Endothelial cell of umbilical vein (primary cell): Measurements from ENCODE around the gene TMEM205. TPM values are rescaled to one million over a fixed set of nuclear protein-coding genes. Genes with fewer than 3 reads are reported as not detected.

ENCODE experiments used
- BruUV-seq: library from RNA; stranded (reverse); fragments of 400-500 nt; replicated peaks from 2 replicates; lab custom pipeline; 2021; lab: Mats Ljungman, UMichigan
- CTCF ChIA-PET: fragments of 300-600, 350-600 bp; sonication (Branson Sonifier 250); formaldehyde crosslinking; loops from one replicate; lab custom pipeline; 2021; ENCODE audit warnings: antibody characterized with exemption, inconsistent platforms; lab: Charles Lee
- POLR2A ChIA-PET: fragments of 300-600, 350-600 bp; sonication (Branson Sonifier 250); formaldehyde crosslinking; loops from one replicate; lab custom pipeline; 2021; ENCODE audit warnings: antibody characterized with exemption, inconsistent platforms; lab: Charles Lee
- DNase-seq: peaks from one replicate; pipeline ENCODE4 v3.0.0-alpha.2; 2011; ENCODE audit warnings: low read depth, low spot score
- FAIRE-seq: peaks from 2 replicates; lab custom pipeline; 2011; peaks lifted over from hg19 to GRCh38; lab: Jason Lieb, UNC
- H2AFZ ChIP-seq: 2 replicates; pipeline ENCODE4 v1.6.0; 2012; ENCODE audit warnings: low read depth, low read length, control low read depth, inconsistent platforms
- H3K27ac ChIP-seq: 2 replicates; pipeline ENCODE4 v1.5.1; 2011; ENCODE audit warnings: low read depth, mild to moderate bottlenecking, control low read depth, low read length, moderate library complexity; ENCODE audit not compliant: insufficient read depth
- H3K27me3 ChIP-seq, 2 experiments: 2 replicates each; pipeline versions ENCODE4 v1.6.0 to v1.6.1; 2011; ENCODE audit warnings: low read length in 2 of 2, mixed read lengths in 1 of 2; ENCODE audit not compliant: control insufficient read depth in 2 of 2, insufficient read depth in 2 of 2
- H3K36me3 ChIP-seq, 2 experiments: 2 replicates in 1 of 2; 3 replicates in 1 of 2; pipeline ENCODE4 v1.5.1; 2011; ENCODE audit warnings: low read length in 2 of 2, mild to moderate bottlenecking in 1 of 2, moderate library complexity in 1 of 2; ENCODE audit not compliant: control insufficient read depth in 2 of 2, insufficient read depth in 2 of 2; ENCODE audit errors: extremely low read depth in 1 of 2
- H3K4me1 ChIP-seq: 3 replicates; pipeline ENCODE4 v1.5.1; 2011; ENCODE audit warnings: mild to moderate bottlenecking, low read length; ENCODE audit not compliant: control insufficient read depth, insufficient read depth; ENCODE audit errors: extremely low read depth
- H3K4me2 ChIP-seq: 2 replicates; pipeline ENCODE4 v1.6.1; 2011; ENCODE audit warnings: low read length, control low read depth, mixed read lengths; ENCODE audit not compliant: insufficient read depth
- H3K4me3 ChIP-seq, 3 experiments: fragments of 200-600 bp in 1 of 3; sonication (generic), shearing (Covaris generic) in 1 of 3; replicated peaks in 1 of 3; 2 replicates each; pipeline ENCODE4 v1.5.1; 2011 to 2016; ENCODE audit warnings: control low read depth in 3 of 3, low read length in 3 of 3, mild to moderate bottlenecking in 2 of 3, inconsistent platforms in 1 of 3, low read depth in 1 of 3, moderate library complexity in 1 of 3; ENCODE audit not compliant: insufficient read depth in 1 of 3
- H3K79me2 ChIP-seq: 2 replicates; pipeline ENCODE4 v1.6.0; 2012; ENCODE audit warnings: low read length, inconsistent platforms; ENCODE audit not compliant: control insufficient read depth, insufficient read depth
- H3K9ac ChIP-seq: replicated peaks from 2 replicates; pipeline ENCODE3; 2011; ENCODE audit warnings: low read length, control low read depth; ENCODE audit not compliant: insufficient read depth; ENCODE audit errors: extremely low read depth
- H3K9me1 ChIP-seq: replicated peaks from 3 replicates; pipeline ENCODE4 v1.6.0; 2011; ENCODE audit warnings: mild to moderate bottlenecking, low read length; ENCODE audit not compliant: control insufficient read depth, insufficient read depth; ENCODE audit errors: extremely low read depth
- H3K9me3 ChIP-seq: replicated peaks from 2 replicates; pipeline ENCODE4 v1.5.1; 2012; ENCODE audit warnings: low read length, inconsistent platforms; ENCODE audit not compliant: control insufficient read depth, insufficient read depth
- H4K20me1 ChIP-seq: replicated peaks from 2 replicates; pipeline ENCODE3; 2011; ENCODE audit warnings: mild to moderate bottlenecking, low read length; ENCODE audit not compliant: control insufficient read depth, insufficient read depth; ENCODE audit errors: extremely low read depth
- EZH2 ChIP-seq: IDR thresholded peaks from 2 replicates; pipeline ENCODE4 v1.6.1; 2012; ENCODE audit warnings: borderline replicate concordance, low read depth, mild to moderate bottlenecking, moderate library complexity, low read length, inconsistent platforms; ENCODE audit not compliant: severe bottlenecking
- FOS ChIP-seq: IDR thresholded peaks from 2 replicates; pipeline ENCODE4 v1.6.1; 2011; ENCODE audit warnings: mild to moderate bottlenecking, low read length, moderate library complexity, borderline replicate concordance; ENCODE audit not compliant: insufficient read depth
- GATA2 ChIP-seq: IDR thresholded peaks from 2 replicates; pipeline ENCODE4 v1.7.0; 2011; ENCODE audit warnings: low read depth, mild to moderate bottlenecking, moderate library complexity, mixed read lengths, low read length; ENCODE audit not compliant: insufficient read length, insufficient read depth
- JUN ChIP-seq: IDR thresholded peaks from 2 replicates; pipeline ENCODE4 v1.6.1; 2011; ENCODE audit warnings: borderline replicate concordance, low read depth; ENCODE audit not compliant: insufficient read length, insufficient read depth
- MYC ChIP-seq: IDR thresholded peaks from one replicate; pipeline ENCODE4 v1.6.1; 2011; ENCODE audit warnings: mild to moderate bottlenecking, low read depth, low read length
- POLR2A ChIP-seq: IDR thresholded peaks from 2 replicates; pipeline ENCODE4 v1.6.1; 2012; ENCODE audit warnings: low read depth, mild to moderate bottlenecking, control low read depth, low read length
- POLR2AphosphoS5 ChIP-seq: IDR thresholded peaks from 2 replicates; pipeline ENCODE4 v1.6.1; 2012; ENCODE audit warnings: low read depth, mild to moderate bottlenecking, control low read depth, low read length, moderate library complexity; ENCODE audit not compliant: insufficient read depth
- dilution Hi-C: fragments of 300-500 bp; cut with MboI; formaldehyde crosslinking; loops from one replicate; pipeline ENCODE4 v1.15.0; 2019; ENCODE audit warnings: low sequenced_read_pairs; ENCODE audit not compliant: extremely low pct_ligation_motif_present
- intact Hi-C: fragments of 100-400 bp; cut with micrococcal nuclease; formaldehyde crosslinking; loops from one replicate; pipeline ENCODE4 v1.10.0; 2022
- polyA plus RNA-seq, 4 experiments: library from polyadenylated mRNA; depleted of rRNA in 3 of 4; stranded (reverse) in 3 of 4; unstranded in 1 of 4; fragments of >200 nt; gene quantifications; 2 replicates each; pipeline versions ENCODE4 v1.2.1 to v1.2.3, GENCODE V29; 2011 to 2012; ENCODE audit warnings: missing spikeins in 1 of 4
- total RNA-seq: library from RNA; stranded (reverse); gene quantifications from 2 replicates; pipeline ENCODE4 v1.2.3, GENCODE V29; 2021
- TF ChIP-seq, protein P1 (sequence below), 2 donors: IDR thresholded peaks; 1 replicate in 1 of 2; 2 replicates in 1 of 2; pipeline ENCODE4 v1.5.1; 2011; ENCODE audit warnings: low read length in 2 of 2, mild to moderate bottlenecking in 2 of 2, moderate library complexity in 2 of 2, control low read depth in 1 of 2, inconsistent platforms in 1 of 2, low read depth in 1 of 2; ENCODE audit not compliant: insufficient read depth in 1 of 2; ENCODE audit errors: extremely low read depth in 1 of 2
- TF ChIP-seq, protein P2 (sequence below): IDR thresholded peaks from 2 replicates; pipeline ENCODE4 v1.6.1; 2011; ENCODE audit not compliant: insufficient read depth, insufficient read length

The TMEM205 gene
- total and polyA plus RNA-seq, 2 donors (not counting 3 experiments of a cell fraction or from before 2014, with no cell fraction given) = 57.3 to 345 TPM

GRCh38 chr19:11375143-11375948, 29.3 kb upstream of the TMEM205 start:
- peak; percentile 78 for TF ChIP-seq POLR2A
- TF ChIP-seq JUN = no peak
- no peak for TF ChIP-seq MYC
- TF ChIP-seq EZH2 = no peak
- TF ChIP-seq, protein P1, sequence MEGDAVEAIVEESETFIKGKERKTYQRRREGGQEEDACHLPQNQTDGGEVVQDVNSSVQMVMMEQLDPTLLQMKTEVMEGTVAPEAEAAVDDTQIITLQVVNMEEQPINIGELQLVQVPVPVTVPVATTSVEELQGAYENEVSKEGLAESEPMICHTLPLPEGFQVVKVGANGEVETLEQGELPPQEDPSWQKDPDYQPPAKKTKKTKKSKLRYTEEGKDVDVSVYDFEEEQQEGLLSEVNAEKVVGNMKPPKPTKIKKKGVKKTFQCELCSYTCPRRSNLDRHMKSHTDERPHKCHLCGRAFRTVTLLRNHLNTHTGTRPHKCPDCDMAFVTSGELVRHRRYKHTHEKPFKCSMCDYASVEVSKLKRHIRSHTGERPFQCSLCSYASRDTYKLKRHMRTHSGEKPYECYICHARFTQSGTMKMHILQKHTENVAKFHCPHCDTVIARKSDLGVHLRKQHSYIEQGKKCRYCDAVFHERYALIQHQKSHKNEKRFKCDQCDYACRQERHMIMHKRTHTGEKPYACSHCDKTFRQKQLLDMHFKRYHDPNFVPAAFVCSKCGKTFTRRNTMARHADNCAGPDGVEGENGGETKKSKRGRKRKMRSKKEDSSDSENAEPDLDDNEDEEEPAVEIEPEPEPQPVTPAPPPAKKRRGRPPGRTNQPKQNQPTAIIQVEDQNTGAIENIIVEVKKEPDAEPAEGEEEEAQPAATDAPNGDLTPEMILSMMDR (IDR thresholded peaks at IDR 0.05; ENCODE audit: extremely low read depth in 1 of 2, insufficient read depth in 1 of 2, low read depth in 1 of 2, low read length in 2 of 2) = no peak
- peak; percentile 12 for TF ChIP-seq POLR2AphosphoS5
- TF ChIP-seq GATA2 = no peak
- TF ChIP-seq FOS = no peak
- TF ChIP-seq, protein P2, sequence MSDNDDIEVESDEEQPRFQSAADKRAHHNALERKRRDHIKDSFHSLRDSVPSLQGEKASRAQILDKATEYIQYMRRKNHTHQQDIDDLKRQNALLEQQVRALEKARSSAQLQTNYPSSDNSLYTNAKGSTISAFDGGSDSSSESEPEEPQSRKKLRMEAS = no peak
- Histone ChIP-seq H3K36me3 (no peaks in the 10 kb centered on the region), H3K27me3 (no peaks in the 10 kb centered on the region), H3K9me3 (no peaks in the 10 kb centered on the region), H3K4me3 (peak overlapping the region; percentile 21 to 65 (median 31)), H3K79me2 (peaks cover 6% of the 10 kb centered on the region), H3K4me1 (peaks cover 42% of the 10 kb centered on the region), H3K27ac (peak overlapping the region; percentile 68), H4K20me1 (no peaks in the 10 kb centered on the region), H3K4me2 (peak overlapping the region; percentile 87), H2AFZ (peak overlapping the region; percentile 56), H3K9me1 (no peaks in the 10 kb centered on the region), H3K9ac (peak overlapping the region; percentile 50)
- CTCF ChIA-PET = interaction anchor here (1.0 to 2.8 kb wide), 11 partner anchors 8 to 107 kb away, joined by 3 to 20 read pairs (median 4); partner anchors contain the start of genes CCDC159, EPOR, ODAD3 and PRKCSH
- BruUV-seq = TSS peak; percentile 77
- FAIRE-seq = no peak
- intact Hi-C loops = loop anchor here (1.0 to 2.0 kb wide), 2 partner anchors 29 to 37 kb away; partner anchors contain the start of genes CCDC159, RAB3D and TMEM205
- DNase-seq = peak; percentile 67
- POLR2A ChIA-PET = interaction anchor here (0.6 to 1.6 kb wide), 4 partner anchors 9 to 31 kb away, joined by 3 to 4 read pairs (median 4); partner anchors contain the start of gene EPOR
- dilution Hi-C loops = no loop called here
